GM18508 (cell line): ENCODE results near the gene TOMM40L.

Experiments
- ATAC-seq: cut with Tn5 transposase; IDR thresholded peaks from one replicate; pipeline ENCODE4 v1.9.1; 2021; ENCODE audit warnings: moderate number of reproducible peaks; ENCODE audit not compliant: insufficient read depth, unreplicated experiment

The TOMM40L gene

GRCh38 chr1:161196521-161197451, 29.1 kb upstream of the TOMM40L start:
- ATAC-seq = no peak

- ATAC-seq = no peak
Observed at GRCh38 chr1:161197560-161198193, 28.2 kb upstream of the TOMM40L start.

- no peak for ATAC-seq
Observed at GRCh38 chr1:161198194-161198896, 27.5 kb upstream of the TOMM40L start.

- ATAC-seq = no peak
Observed at GRCh38 chr1:161198897-161199431, 26.9 kb upstream of the TOMM40L start, which contains the start of gene ADAMTS4. TSS of gene ADAMTS4 (minus strand) at chr1:161199054. CDS start at chr1:161198627, 427 bp downstream.

- no peak for ATAC-seq
Observed at GRCh38 chr1:161199506-161200139, 26.2 kb upstream of the TOMM40L start.

GRCh38 chr1:161200421-161200991, 25.4 kb upstream of the TOMM40L start:
- no peak for ATAC-seq

DNA sequence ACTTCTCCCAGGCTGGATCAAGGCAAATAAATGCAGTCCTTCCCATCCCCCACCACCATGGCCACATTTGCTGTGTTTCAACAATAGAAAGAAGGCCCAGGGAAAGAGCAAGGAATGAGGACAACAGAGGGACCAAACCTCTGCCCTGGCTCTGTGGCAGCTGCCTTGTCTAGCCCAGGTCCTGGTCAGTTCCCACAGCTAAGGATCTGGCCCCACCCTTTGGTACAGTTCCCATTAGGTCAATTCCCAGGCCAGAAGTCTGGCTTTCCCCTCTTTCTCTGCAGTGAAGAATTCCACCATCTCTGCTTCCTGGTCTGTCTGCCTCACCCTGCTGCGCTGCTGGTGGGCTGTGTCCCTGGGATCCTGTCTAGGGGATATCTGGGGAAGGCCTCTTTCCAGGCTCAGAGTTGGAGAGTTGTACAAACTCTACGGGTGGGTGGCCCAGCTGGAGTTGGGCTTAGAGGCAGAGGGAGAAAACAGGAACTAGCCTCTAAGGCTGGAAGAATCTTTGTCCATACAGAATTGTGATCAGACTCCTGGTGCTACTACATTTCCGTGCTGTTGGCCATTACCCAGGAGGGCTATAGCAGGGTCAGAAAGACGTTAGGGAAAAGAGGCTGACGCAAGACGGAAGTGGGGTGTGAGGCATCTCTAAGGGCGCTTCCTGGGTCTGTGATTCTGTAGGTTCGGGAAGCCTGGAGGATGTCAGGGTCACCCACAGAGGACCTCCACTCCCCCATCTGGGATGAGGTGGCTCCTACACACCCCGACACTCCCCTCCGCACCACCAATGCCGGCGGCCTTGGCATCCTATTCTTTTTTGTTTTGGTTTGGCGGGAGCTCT, 24.6 kb upstream of the TOMM40L start:
- ATAC-seq = no peak

- peak; percentile 70 for ATAC-seq
Observed at GRCh38 chr1:161201836-161202712, 23.8 kb upstream of the TOMM40L start, which contains the start of gene NDUFS2. TSS of gene NDUFS2 (plus strand) at chr1:161202367. CDS start at chr1:161202386, 19 bp downstream.

DNA sequence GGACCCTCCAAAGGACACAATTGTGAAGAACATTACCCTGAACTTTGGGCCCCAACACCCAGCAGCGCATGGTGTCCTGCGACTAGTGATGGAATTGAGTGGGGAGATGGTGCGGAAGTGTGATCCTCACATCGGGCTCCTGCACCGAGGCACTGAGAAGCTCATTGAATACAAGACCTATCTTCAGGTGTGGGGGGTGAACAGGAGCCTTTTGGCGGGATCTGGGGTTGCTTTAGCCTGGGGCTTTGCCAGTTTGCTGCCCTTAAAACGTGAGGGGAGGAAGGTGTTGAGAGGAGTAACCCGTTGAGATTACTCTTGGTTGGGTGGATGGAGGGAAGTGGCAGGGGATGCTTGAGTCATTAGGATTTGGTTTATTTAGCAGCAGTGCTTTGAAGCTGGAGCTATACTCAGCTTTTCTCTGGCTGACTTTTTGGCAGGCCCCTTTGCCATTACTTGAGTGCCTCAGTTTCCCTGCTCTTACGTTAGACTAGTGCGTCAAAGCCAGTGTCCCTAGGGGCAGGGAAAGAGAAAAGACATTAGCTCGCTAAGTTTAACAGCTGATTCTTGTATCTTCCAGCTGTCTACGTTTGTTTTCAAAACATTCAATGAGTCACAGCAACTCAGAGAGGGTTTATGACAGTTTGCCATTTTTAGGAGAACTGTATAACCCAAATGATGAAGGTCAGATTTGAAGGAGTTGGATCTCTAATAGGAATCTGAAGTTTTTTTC, 19.3 kb upstream of the TOMM40L start:
- no peak for ATAC-seq

DNA sequence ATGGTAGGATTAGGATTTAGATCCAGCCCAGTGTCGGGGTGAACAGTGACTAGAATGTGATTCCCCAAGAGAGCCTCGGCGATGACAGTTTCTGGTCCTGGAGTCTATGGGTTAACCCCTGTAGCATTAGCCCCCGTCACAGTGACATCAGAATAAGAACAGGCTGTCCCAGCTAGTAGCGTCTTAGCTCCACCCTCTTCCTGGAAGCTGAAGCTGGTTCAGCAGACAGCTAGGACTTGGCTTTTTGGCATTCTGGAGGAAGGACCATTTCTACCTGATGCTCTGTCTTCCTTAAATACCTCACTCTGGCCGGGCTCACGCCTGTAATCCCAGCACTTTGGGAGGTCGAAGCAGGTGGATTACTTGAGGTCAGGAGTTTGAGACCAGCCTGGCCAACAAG, 18.7 kb upstream of the TOMM40L start:
- no peak for ATAC-seq

DNA sequence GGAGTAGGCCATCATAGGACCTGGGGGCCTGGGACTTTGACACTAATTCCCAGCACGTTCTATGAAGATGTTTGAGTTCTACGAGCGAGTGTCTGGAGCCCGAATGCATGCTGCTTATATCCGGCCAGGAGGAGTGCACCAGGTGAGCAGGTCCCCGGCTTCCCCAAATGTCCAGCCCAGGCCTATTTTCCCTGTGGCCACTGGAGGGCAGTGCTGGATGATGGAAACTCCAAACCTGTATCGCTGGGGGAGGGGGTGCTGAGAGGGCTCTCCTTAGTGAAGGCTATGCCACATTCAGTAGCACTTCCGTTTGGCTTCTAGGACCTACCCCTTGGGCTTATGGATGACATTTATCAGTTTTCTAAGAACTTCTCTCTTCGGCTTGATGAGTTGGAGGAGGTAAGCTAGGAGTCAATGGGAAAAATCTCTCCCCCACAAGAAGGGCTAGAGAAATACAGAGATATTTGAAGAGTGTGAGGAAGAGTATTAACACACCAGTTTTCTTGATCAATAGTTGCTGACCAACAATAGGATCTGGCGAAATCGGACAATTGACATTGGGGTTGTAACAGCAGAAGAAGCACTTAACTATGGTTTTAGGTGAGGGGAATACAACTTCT, 16.0 kb upstream of the TOMM40L start:
- no peak for ATAC-seq

- ATAC-seq = no peak
Observed at GRCh38 chr1:161214369-161214768, 11.5 kb upstream of the TOMM40L start.

DNA sequence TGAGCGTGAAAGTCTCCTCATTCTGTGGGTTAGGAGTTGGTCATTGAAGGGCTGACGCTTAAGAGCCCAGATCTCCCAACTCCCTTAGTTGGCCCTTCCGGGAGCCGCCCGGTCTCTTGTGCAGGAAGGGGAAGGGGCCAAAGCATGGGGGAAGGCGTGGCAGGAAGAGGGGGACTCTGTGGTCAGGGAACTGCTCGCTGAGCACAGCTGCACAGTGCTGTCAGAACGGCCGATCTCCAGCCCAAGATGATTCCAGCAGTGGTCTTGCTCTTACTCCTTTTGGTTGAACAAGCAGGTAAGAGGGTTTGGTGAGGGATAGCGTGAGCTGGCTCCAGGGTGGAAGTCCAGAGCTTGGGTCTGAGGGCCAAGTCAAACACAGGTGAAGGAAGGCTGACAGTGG, 10.8 kb upstream of the TOMM40L start, which contains the start of gene FCER1G:
Gene FCER1G (plus strand): TSS at position 220 of the 400 bp plus-strand sequence. CDS start 27 bp downstream, at position 247.
- no peak for ATAC-seq

DNA sequence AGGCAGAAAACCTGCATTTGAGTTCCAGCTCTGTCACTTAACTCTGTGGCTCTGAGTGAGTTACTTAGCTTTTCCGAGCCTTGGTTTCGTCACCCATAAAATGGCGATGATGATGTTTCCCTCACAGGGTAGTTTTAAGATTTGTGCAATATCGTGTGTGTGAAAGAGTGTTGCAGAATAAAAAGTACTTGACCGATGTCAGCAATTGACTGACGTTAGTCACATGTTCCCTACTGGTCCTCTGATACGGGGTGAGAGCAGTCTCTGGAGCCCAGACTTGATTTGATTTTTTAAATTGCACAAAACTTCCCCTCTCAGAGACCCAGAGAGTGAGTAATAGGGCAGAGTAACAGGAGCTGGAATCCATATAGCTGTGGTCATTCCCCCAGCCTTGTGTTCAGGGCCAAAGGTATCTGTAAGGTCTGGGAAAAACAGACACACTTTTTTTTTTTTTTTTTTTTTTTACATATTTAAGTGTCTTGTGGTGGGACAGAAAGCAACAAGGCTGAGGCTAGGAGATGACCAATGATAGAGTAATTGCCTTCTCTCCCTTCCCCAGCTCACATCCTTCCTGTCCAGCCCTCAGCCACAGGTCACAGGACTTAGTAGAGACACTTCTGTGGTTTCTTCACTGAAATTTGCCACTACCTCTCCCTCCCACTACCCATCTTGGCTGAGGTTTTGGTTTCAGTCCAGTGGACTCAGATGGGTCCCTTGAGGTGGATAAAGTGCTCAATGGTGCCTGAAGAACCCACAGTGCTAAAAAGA, 8.7 kb upstream of the TOMM40L start:
- ATAC-seq = peak; percentile 69

GRCh38 chr1:161217831-161218230, 8.0 kb upstream of the TOMM40L start:
- no peak for ATAC-seq
